Endothelial cell (in vitro differentiated cells): ENCODE data around the gene GBX1. TPM values are rescaled to one million over a fixed set of nuclear protein-coding genes. Genes with fewer than 3 reads are reported as not detected.

Experiments used
- DNase-seq: peaks from one replicate; pipeline ENCODE4 v3.0.0; 2021; ENCODE audit warnings: low spot score
- H3K27ac Mint-ChIP-seq: one replicate; pipeline ENCODE4 v1.8.0; 2021; ENCODE audit warnings: mixed read lengths, inconsistent platforms; ENCODE audit not compliant: unreplicated experiment
- H3K27me3 Mint-ChIP-seq: one replicate; pipeline ENCODE4 v1.8.0; 2021; ENCODE audit warnings: mild to moderate bottlenecking, moderate library complexity, mixed read lengths, inconsistent platforms; ENCODE audit not compliant: unreplicated experiment
- H3K36me3 Mint-ChIP-seq: one replicate; pipeline ENCODE4 v1.8.0; 2021; ENCODE audit warnings: mild to moderate bottlenecking, low read depth, mixed read lengths, inconsistent platforms; ENCODE audit not compliant: unreplicated experiment
- H3K4me1 Mint-ChIP-seq: one replicate; pipeline ENCODE4 v1.8.0; 2021; ENCODE audit warnings: mild to moderate bottlenecking, mixed read lengths, inconsistent platforms; ENCODE audit not compliant: unreplicated experiment
- H3K4me3 Mint-ChIP-seq: one replicate; pipeline ENCODE4 v1.8.0; 2021; ENCODE audit warnings: mild to moderate bottlenecking, mixed read lengths, inconsistent platforms; ENCODE audit not compliant: unreplicated experiment
- H3K9me3 Mint-ChIP-seq: one replicate; pipeline ENCODE4 v1.8.0; 2021; ENCODE audit warnings: mixed read lengths, inconsistent platforms; ENCODE audit not compliant: unreplicated experiment
- CTCF ChIP-seq: fragments of 200-600 bp; sonication (generic); IDR thresholded peaks from one replicate; pipeline ENCODE4 v1.5.0; 2021; ENCODE audit warnings: antibody characterized with exemption; ENCODE audit not compliant: unreplicated experiment
- total RNA-seq: library from RNA; stranded (reverse); fragmentation: NEBNext Ultra II Directional; extraction: Animal tissue kit (Norgen Biotek cat#: 25700); gene quantifications from one replicate; pipeline ENCODE4 v1.2.1, GENCODE V29; 2021; ENCODE audit not compliant: unreplicated experiment

The GBX1 gene
- total RNA-seq, 1 donor from 2014 or later: 13.8 TPM

- no peak overlapping the region for H3K4me3 Mint-ChIP-seq
- H3K4me1 Mint-ChIP-seq: peaks cover 37% of the 10 kb centered on the region
Observed at GRCh38 chr7:151116603-151117440, 50.7 kb downstream of the GBX1 start.

GRCh38 chr7:151115836-151116418 is 51.6 kb downstream of the GBX1 start:
- Mint-ChIP-seq H3K27ac (peak overlapping the region; percentile 42), H3K36me3 (peaks cover 28% of the 10 kb centered on the region), H3K4me3 (peak overlapping the region; percentile 77), H3K27me3 (peaks cover 20% of the 10 kb centered on the region), H3K4me1 (peaks cover 30% of the 10 kb centered on the region), H3K9me3 (no peaks in the 10 kb centered on the region)
- no peak for DNase-seq
- TF ChIP-seq CTCF: no peak

More at GRCh38 chr7:151116603-151117440, 50.7 kb downstream of the GBX1 start:
- peaks cover 26% of the 10 kb centered on the region for H3K27me3 Mint-ChIP-seq
- no peak for DNase-seq
- H3K27ac Mint-ChIP-seq: no peak overlapping the region
- H3K36me3 Mint-ChIP-seq: peaks cover 37% of the 10 kb centered on the region
- H3K9me3 Mint-ChIP-seq: no peaks in the 10 kb centered on the region
- TF ChIP-seq CTCF: no peak

GRCh38 chr7:151115121-151115835 is 52.2 kb downstream of the GBX1 start:
- Mint-ChIP-seq H3K36me3 (peaks cover 22% of the 10 kb centered on the region), H3K4me1 (peaks cover 35% of the 10 kb centered on the region), H3K27ac (peak overlapping the region; percentile 42), H3K9me3 (no peaks in the 10 kb centered on the region), H3K4me3 (peak overlapping the region; percentile 77), H3K27me3 (peaks cover 18% of the 10 kb centered on the region)
- DNase-seq: peak; percentile 42
- no peak for TF ChIP-seq CTCF

- Mint-ChIP-seq H3K36me3 (peaks cover 20% of the 10 kb centered on the region), H3K27me3 (peaks cover 20% of the 10 kb centered on the region), H3K9me3 (no peaks in the 10 kb centered on the region), H3K4me1 (peaks cover 39% of the 10 kb centered on the region), H3K4me3 (peak overlapping the region; percentile 76), H3K27ac (no peak overlapping the region)
- TF ChIP-seq CTCF: no peak
- DNase-seq: peak; percentile 49
Observed at GRCh38 chr7:151114151-151115090, 53.1 kb downstream of the GBX1 start.
